IMR-90 (cell line): ENCODE data around the gene CTNNA1. TPM values are rescaled to one million over a fixed set of nuclear protein-coding genes. Genes with fewer than 3 reads are reported as not detected.

ENCODE experiments used
- ATAC-seq: fragments of 200-7000 bp; cut with Tn5 transposase; 2 replicates; pipeline ENCODE4 v1.9.1; 2020; ENCODE audit warnings: low read depth, mild to moderate bottlenecking, moderate library complexity
- BruUV-seq: library from RNA; stranded (reverse); fragments of 400-500 nt; replicated peaks from 2 replicates; lab custom pipeline; 2021; lab: Mats Ljungman, UMichigan
- CTCF ChIA-PET: fragments of 300-600 bp; formaldehyde crosslinking; extraction: SDS; loops from one replicate; lab custom pipeline; 2021; ENCODE audit warnings: antibody characterized with exemption; lab: Yijun Ruan, JAX
- POLR2A ChIA-PET: fragments of 300-600 bp; sonication (Branson Sonifier 250); formaldehyde crosslinking; loops from one replicate; lab custom pipeline; 2022; ENCODE audit warnings: antibody characterized with exemption; ENCODE audit not compliant: unreplicated experiment; lab: Charles Lee
- DNase-seq: peaks from one replicate; pipeline ENCODE4 v3.0.0; 2013
- H2AFZ ChIP-seq: replicated peaks from 2 replicates; pipeline ENCODE3; 2013; ENCODE audit warnings: low read length, mild to moderate bottlenecking; ENCODE audit not compliant: poor library complexity
- H2AK5ac ChIP-seq: 2 replicates; pipeline ENCODE4 v1.6.1; 2013; ENCODE audit warnings: low read depth, low read length, inconsistent platforms
- H2AK9ac ChIP-seq: replicated peaks from 2 replicates; pipeline ENCODE3; 2013; ENCODE audit warnings: mild to moderate bottlenecking, low read depth, low read length, moderate library complexity; ENCODE audit not compliant: poor library complexity
- H2BK120ac ChIP-seq: 2 replicates; pipeline ENCODE4 v1.6.1; 2013; ENCODE audit warnings: low read depth, low read length, inconsistent platforms
- H2BK15ac ChIP-seq: 3 replicates; pipeline ENCODE4 v1.6.1; 2013; ENCODE audit warnings: low read depth, low read length, inconsistent platforms
- H2BK20ac ChIP-seq: 2 replicates; pipeline ENCODE4 v1.6.1; 2013; ENCODE audit warnings: low read depth, mild to moderate bottlenecking, inconsistent platforms, low read length, moderate library complexity
- H2BK5ac ChIP-seq: 2 replicates; pipeline ENCODE4 v1.6.1; 2013; ENCODE audit warnings: mild to moderate bottlenecking, low read depth, low read length, inconsistent platforms; ENCODE audit not compliant: poor library complexity, severe bottlenecking
- H3K14ac ChIP-seq: replicated peaks from 2 replicates; pipeline ENCODE4 v1.6.1; 2013; ENCODE audit warnings: low read depth, low read length, inconsistent platforms
- H3K18ac ChIP-seq: 2 replicates; pipeline ENCODE4 v1.6.1; 2013; ENCODE audit warnings: low read depth, low read length, control low read depth
- H3K23ac ChIP-seq: 2 replicates; pipeline ENCODE4 v1.6.1; 2013; ENCODE audit warnings: low read depth, low read length, inconsistent platforms
- H3K27ac ChIP-seq: 2 replicates; pipeline ENCODE4 v1.5.1; 2013; ENCODE audit warnings: mild to moderate bottlenecking, control low read depth, low read length; ENCODE audit not compliant: insufficient read depth
- H3K27me3 ChIP-seq: 2 replicates; pipeline ENCODE4 v1.6.1; 2013; ENCODE audit warnings: low read length; ENCODE audit not compliant: control insufficient read depth, insufficient read depth
- H3K36me3 ChIP-seq: 2 replicates; pipeline ENCODE4 v1.6.1; 2013; ENCODE audit warnings: low read length, mixed read lengths; ENCODE audit not compliant: control insufficient read depth, insufficient read depth
- H3K4ac ChIP-seq: 2 replicates; pipeline ENCODE4 v1.6.1; 2013; ENCODE audit warnings: low read depth, low read length, inconsistent platforms
- H3K4me1 ChIP-seq: 2 replicates; pipeline ENCODE4 v1.6.1; 2013; ENCODE audit warnings: low read length, mixed read lengths; ENCODE audit not compliant: control insufficient read depth, insufficient read depth
- H3K4me2 ChIP-seq: 2 replicates; pipeline ENCODE4 v1.6.1; 2013; ENCODE audit warnings: low read depth, mild to moderate bottlenecking, control low read depth, low read length, moderate library complexity
- H3K4me3 ChIP-seq: 2 replicates; pipeline ENCODE4 v1.5.1; 2013; ENCODE audit warnings: low read depth, mild to moderate bottlenecking, control low read depth, low read length, moderate library complexity; ENCODE audit not compliant: insufficient read depth
- H3K56ac ChIP-seq: 2 replicates; pipeline ENCODE4 v1.6.1; 2013; ENCODE audit warnings: low read length, inconsistent platforms; ENCODE audit not compliant: insufficient read depth; ENCODE audit errors: extremely low read depth
- H3K79me1 ChIP-seq, 2 experiments: 2 replicates each; pipeline ENCODE4 v1.6.1; 2013; ENCODE audit warnings: low read length in 2 of 2, inconsistent platforms in 1 of 2, low read depth in 1 of 2
- H3K9ac ChIP-seq: 2 replicates; pipeline ENCODE4 v1.6.1; 2013; ENCODE audit warnings: low read depth, low read length, control low read depth
- H3K9me1 ChIP-seq: 2 replicates; pipeline ENCODE4 v1.6.1; 2013; ENCODE audit warnings: low read length, inconsistent platforms; ENCODE audit not compliant: insufficient read depth
- H3K9me3 ChIP-seq: 2 replicates; pipeline ENCODE4 v1.6.1; 2013; ENCODE audit warnings: low read length; ENCODE audit not compliant: control insufficient read depth, insufficient read depth
- H4K20me1 ChIP-seq: 2 replicates; pipeline ENCODE4 v1.6.1; 2013; ENCODE audit warnings: low read length, inconsistent platforms; ENCODE audit not compliant: insufficient read depth
- H4K5ac ChIP-seq: 2 replicates; pipeline ENCODE4 v1.6.1; 2013; ENCODE audit warnings: mild to moderate bottlenecking, low read depth, low read length, control low read depth
- H4K8ac ChIP-seq, 2 experiments: 2 replicates each; pipeline ENCODE4 v1.6.1; 2013; ENCODE audit warnings: low read depth in 2 of 2, low read length in 2 of 2, control low read depth in 1 of 2, inconsistent platforms in 1 of 2
- H4K91ac ChIP-seq: 2 replicates; pipeline ENCODE4 v1.6.1; 2013; ENCODE audit warnings: low read depth, low read length, inconsistent platforms; ENCODE audit not compliant: insufficient read depth
- BHLHE40 ChIP-seq: fragments of 150-350 bp; IDR thresholded peaks from 2 replicates; pipeline ENCODE4 v1.6.1; 2016; ENCODE audit warnings: mild to moderate bottlenecking, low read depth, low read length
- CHD1 ChIP-seq: IDR thresholded peaks from 2 replicates; pipeline ENCODE4 v1.6.1; 2012; ENCODE audit warnings: low read depth, low read length, improper control_type of control experiment
- FOS ChIP-seq: fragments of 150-350 bp; IDR thresholded peaks from 2 replicates; pipeline ENCODE4 v1.6.1; 2016; ENCODE audit warnings: low read depth, low read length
- MAZ ChIP-seq: IDR thresholded peaks from 2 replicates; pipeline ENCODE4 v1.6.1; 2012; ENCODE audit warnings: low read depth, mild to moderate bottlenecking, low read length, improper control_type of control experiment, moderate library complexity, borderline replicate concordance
- MXI1 ChIP-seq: IDR thresholded peaks from 2 replicates; pipeline ENCODE4 v1.6.1; 2012; ENCODE audit warnings: low read depth, mild to moderate bottlenecking, low read length, moderate library complexity, borderline replicate concordance
- POLR2A ChIP-seq: IDR thresholded peaks from 2 replicates; pipeline ENCODE4 v1.6.1; 2012; ENCODE audit warnings: mild to moderate bottlenecking, low read depth, low read length
- RAD21 ChIP-seq: IDR thresholded peaks from 2 replicates; pipeline ENCODE4 v1.6.1; 2012; ENCODE audit warnings: low read length, improper control_type of control experiment
- RFX5 ChIP-seq: IDR thresholded peaks from 2 replicates; pipeline ENCODE4 v1.8.0; 2012; ENCODE audit warnings: low read depth, mild to moderate bottlenecking, low read length, moderate library complexity
- SMC3 ChIP-seq: fragments of 150-350 bp; IDR thresholded peaks from 2 replicates; pipeline ENCODE4 v1.6.1; 2016; ENCODE audit warnings: low read depth, mild to moderate bottlenecking, antibody characterized with exemption, low read length, moderate library complexity
- WGBS, 2 experiments: methylation state at CpG; one replicate each; pipeline versions ENCODE4 v1.1.5 to v1.1.7; 2013; ENCODE audit warnings: missing lambda C conversion rate in 2 of 2; ENCODE audit not compliant: insufficient read length in 1 of 2; ENCODE audit errors: extremely low coverage in 2 of 2; 5-methylcytosine and 5-hydroxymethylcytosine counted together
- dilution Hi-C: fragments of 300-500 bp; cut with HindIII; formaldehyde crosslinking; loops from one replicate; pipeline ENCODE4 v1.14.3; 2018; ENCODE audit warnings: low sequenced_read_pairs; ENCODE audit not compliant: unreplicated experiment
- in situ Hi-C: fragments of 300-500 bp; cut with MboI; formaldehyde crosslinking; loops from 3 replicates; pipeline ENCODE4 v1.14.3; 2019; ENCODE audit warnings: low sequenced_read_pairs, inconsistent platforms, mixed read lengths
- intact Hi-C: fragments of 100-400 bp; cut with micrococcal nuclease; formaldehyde crosslinking; loops from 2 replicates; pipeline ENCODE4 v1.10.0; 2022
- polyA plus RNA-seq, 3 experiments: library from polyadenylated mRNA; depleted of rRNA; stranded (reverse); fragments of >200 nt; gene quantifications; 2 replicates each; pipeline ENCODE4 v1.2.3, GENCODE V29; 2012; ENCODE audit warnings: low replicate concordance in 1 of 3
- total RNA-seq: library from RNA; depleted of rRNA; stranded (reverse); fragments of >200 nt; gene quantifications from 2 replicates; pipeline ENCODE4 v1.2.3, GENCODE V29; 2012
- TF ChIP-seq, protein P1 (sequence below): conservative IDR thresholded peaks from 2 replicates; pipeline ENCODE4 v1.5.1; 2012; ENCODE audit warnings: mild to moderate bottlenecking, low read depth, low read length, improper control_type of control experiment
- TF ChIP-seq, protein P2 (sequence below): fragments of 150-350 bp; IDR thresholded peaks from 2 replicates; pipeline ENCODE4 v1.6.1; 2016; ENCODE audit warnings: low read depth, mild to moderate bottlenecking, low read length, moderate library complexity, borderline replicate concordance
- TF ChIP-seq, protein P3 (sequence below): fragments of 150-350 bp; IDR thresholded peaks from 2 replicates; pipeline ENCODE4 v1.6.1; 2017; ENCODE audit warnings: mild to moderate bottlenecking, antibody characterized with exemption, low read length, low read depth

The CTNNA1 gene
- total and polyA plus RNA-seq, 2 of the 4 experiments (the other 2 are of a cell fraction), result 220 to 471 TPM

DNA sequence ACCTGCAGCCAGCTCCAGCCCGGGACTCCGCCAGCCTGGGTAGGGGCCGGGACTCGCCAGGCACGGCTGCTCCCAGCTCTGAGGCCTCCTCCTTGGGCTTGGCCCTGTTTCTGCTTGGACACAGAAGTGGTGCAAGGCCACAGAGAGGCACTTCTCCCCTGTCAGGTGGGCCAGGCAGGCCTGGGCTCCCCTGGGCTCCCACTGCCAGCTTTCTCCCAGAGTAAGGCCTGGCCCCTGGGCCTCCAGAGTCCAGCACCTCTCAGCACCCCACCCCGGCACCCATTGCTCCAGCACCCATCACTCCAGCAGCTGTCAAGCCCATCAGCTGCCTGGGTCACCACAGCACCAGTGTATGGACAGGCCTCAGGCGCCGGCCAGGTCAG lies 193.0 kb downstream of the CTNNA1 start:
- Histone ChIP-seq H2AFZ (no peak overlapping the region), H3K14ac (no peak overlapping the region), H2AK5ac (no peak overlapping the region), H3K27ac (no peak overlapping the region), H3K4me1 (no peaks in the 10 kb centered on the region), H4K91ac (no peak overlapping the region), H3K36me3 (peaks cover 10% of the 10 kb centered on the region; the same call in 1 of the 2 replicates), H3K18ac (no peak overlapping the region), H3K4me3 (no peak overlapping the region), H4K20me1 (no peaks in the 10 kb centered on the region; the same call in 1 of the 2 replicates), H3K4ac (no peak overlapping the region), H2BK15ac (no peak overlapping the region), H3K9ac (no peak overlapping the region), H4K5ac (no peak overlapping the region), H3K9me1 (peaks cover 9% of the 10 kb centered on the region; the same call in 1 of the 2 replicates), H3K23ac (no peak overlapping the region), H2BK120ac (no peak overlapping the region), H3K79me1 (no peaks in the 10 kb centered on the region; a peak in 1 of 4 replicates), H2BK5ac (no peak overlapping the region), H4K8ac (no peak overlapping the region), H3K27me3 (no peaks in the 10 kb centered on the region), H2AK9ac (peak overlapping the region; percentile 3), H3K9me3 (no peaks in the 10 kb centered on the region), H2BK20ac (no peak overlapping the region), H3K4me2 (no peak overlapping the region), H3K56ac (no peak overlapping the region)
- WGBS, 2 experiments, result 80% methylated on average over 2 of the region's 8 CpGs; no CpG with 5 or more reads in 1 of the 2 experiments
- BruUV-seq, result no TSS peak
- no peak for TF ChIP-seq FOS
- no peak for TF ChIP-seq BHLHE40
- TF ChIP-seq, protein P1, sequence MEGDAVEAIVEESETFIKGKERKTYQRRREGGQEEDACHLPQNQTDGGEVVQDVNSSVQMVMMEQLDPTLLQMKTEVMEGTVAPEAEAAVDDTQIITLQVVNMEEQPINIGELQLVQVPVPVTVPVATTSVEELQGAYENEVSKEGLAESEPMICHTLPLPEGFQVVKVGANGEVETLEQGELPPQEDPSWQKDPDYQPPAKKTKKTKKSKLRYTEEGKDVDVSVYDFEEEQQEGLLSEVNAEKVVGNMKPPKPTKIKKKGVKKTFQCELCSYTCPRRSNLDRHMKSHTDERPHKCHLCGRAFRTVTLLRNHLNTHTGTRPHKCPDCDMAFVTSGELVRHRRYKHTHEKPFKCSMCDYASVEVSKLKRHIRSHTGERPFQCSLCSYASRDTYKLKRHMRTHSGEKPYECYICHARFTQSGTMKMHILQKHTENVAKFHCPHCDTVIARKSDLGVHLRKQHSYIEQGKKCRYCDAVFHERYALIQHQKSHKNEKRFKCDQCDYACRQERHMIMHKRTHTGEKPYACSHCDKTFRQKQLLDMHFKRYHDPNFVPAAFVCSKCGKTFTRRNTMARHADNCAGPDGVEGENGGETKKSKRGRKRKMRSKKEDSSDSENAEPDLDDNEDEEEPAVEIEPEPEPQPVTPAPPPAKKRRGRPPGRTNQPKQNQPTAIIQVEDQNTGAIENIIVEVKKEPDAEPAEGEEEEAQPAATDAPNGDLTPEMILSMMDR, result no peak
- no peak for TF ChIP-seq SMC3
- TF ChIP-seq, protein P2, sequence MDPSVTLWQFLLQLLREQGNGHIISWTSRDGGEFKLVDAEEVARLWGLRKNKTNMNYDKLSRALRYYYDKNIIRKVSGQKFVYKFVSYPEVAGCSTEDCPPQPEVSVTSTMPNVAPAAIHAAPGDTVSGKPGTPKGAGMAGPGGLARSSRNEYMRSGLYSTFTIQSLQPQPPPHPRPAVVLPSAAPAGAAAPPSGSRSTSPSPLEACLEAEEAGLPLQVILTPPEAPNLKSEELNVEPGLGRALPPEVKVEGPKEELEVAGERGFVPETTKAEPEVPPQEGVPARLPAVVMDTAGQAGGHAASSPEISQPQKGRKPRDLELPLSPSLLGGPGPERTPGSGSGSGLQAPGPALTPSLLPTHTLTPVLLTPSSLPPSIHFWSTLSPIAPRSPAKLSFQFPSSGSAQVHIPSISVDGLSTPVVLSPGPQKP, result no peak
- no peak for TF ChIP-seq MAZ
- no peak for TF ChIP-seq CHD1
- TF ChIP-seq, protein P3, sequence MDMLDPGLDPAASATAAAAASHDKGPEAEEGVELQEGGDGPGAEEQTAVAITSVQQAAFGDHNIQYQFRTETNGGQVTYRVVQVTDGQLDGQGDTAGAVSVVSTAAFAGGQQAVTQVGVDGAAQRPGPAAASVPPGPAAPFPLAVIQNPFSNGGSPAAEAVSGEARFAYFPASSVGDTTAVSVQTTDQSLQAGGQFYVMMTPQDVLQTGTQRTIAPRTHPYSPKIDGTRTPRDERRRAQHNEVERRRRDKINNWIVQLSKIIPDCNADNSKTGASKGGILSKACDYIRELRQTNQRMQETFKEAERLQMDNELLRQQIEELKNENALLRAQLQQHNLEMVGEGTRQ, result no peak
- TF ChIP-seq RAD21, result no peak
- no peak for TF ChIP-seq POLR2A
- TF ChIP-seq MXI1, result no peak
- TF ChIP-seq RFX5, result no peak
- no peak for ATAC-seq
- in situ Hi-C loops (no loop called here), intact Hi-C loops (no loop called here), dilution Hi-C loops (no loop called here)
- CTCF ChIA-PET, result no interaction called here
- no peak for DNase-seq
- POLR2A ChIA-PET, result no interaction called here
